NCI-H146 treated with DMSO at 0.1 percent for 48 hours (cell line): ENCODE results near the gene TUBB4A.
A peak's percentile ranks its signal among the peaks of the same experiment; 100 is the strongest.

Experiments used
- DNase-seq: peaks from one replicate; lab custom pipeline; 2025; ENCODE audit not compliant: unreplicated experiment; lab: John Stamatoyannopoulos, UW

TUBB4A gene

DNA sequence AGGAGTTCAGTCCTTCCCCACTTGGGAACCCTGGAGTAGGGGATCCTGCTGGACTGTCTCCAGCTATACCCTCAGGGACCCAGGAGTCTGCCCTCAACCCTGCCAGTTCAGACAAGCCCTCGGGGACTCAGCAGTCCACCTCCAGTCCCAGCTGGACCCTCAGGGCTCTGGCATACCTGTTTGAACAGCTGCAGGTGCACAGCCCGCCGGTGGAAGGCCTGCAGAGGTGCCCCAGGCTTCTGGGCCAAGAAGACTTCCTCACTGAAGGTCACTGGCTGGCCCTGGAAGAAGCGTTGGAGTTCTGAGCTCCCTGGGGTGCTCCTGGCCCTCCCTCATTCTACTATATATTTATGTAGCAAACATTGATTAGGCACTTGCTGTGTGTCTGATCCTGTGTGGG, 29.4 kb downstream of the TUBB4A start:
- peak; percentile 65 for DNase-seq

DNA sequence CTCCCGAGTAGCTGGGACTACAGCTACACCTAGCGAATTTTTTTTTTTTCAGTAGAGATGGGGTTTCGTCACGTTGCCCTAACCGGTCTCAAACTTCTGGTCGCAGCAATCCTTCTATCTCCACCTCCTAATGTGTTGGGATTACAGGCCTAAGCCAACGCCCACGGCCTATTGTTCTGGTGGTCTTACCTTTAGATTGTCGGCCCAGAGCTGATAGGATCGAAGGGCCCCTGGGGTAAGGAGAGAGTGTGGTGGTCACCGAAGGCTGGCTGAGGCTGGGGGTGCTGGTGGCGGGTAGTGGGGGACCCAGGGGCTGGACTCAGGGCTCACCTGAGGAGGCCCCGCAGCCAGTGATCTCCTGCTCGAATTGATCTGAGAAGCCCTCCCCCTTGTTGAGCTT, 31.0 kb downstream of the TUBB4A start:
- no peak for DNase-seq

DNA sequence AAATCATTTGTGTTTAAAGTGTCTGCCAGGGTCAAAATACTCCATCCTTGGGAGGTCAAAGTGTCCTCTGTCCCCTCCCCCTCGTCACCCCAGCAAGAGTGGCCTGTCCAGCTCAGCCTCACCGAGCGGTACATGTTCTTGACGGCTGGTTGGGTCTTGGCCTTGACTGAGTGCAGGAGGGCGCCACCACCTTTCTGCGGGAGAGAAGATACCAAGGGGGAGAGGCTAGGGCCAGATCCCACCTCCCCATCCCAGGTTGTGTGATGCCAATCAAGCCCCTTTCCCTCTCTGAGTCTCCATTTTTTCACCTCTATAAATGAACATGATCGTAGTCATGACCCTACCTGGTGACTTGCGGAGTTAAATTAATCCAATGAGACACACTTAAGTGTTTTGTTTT, 31.9 kb downstream of the TUBB4A start:
- no peak for DNase-seq

DNA sequence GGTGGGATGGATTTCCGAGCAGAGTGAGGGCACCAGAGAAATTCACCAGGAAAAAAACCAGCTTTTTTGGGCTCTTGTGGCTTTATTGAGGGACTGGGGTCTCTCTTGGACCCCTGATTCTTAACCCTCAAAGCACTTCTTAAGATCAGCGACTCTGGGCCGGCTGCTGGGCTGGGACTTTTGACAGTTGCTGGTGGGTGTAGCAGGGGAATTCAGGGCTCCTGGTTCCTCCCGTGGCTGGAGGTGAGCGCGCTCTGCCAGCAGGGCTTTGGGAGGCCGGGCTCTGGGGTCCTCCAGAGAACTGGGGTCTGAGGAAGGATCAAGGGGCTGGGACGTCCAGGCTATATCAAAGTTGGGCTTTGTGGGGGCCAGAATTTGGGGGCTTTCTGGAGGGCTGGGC, 34.7 kb downstream of the TUBB4A start:
- no peak for DNase-seq

DNA sequence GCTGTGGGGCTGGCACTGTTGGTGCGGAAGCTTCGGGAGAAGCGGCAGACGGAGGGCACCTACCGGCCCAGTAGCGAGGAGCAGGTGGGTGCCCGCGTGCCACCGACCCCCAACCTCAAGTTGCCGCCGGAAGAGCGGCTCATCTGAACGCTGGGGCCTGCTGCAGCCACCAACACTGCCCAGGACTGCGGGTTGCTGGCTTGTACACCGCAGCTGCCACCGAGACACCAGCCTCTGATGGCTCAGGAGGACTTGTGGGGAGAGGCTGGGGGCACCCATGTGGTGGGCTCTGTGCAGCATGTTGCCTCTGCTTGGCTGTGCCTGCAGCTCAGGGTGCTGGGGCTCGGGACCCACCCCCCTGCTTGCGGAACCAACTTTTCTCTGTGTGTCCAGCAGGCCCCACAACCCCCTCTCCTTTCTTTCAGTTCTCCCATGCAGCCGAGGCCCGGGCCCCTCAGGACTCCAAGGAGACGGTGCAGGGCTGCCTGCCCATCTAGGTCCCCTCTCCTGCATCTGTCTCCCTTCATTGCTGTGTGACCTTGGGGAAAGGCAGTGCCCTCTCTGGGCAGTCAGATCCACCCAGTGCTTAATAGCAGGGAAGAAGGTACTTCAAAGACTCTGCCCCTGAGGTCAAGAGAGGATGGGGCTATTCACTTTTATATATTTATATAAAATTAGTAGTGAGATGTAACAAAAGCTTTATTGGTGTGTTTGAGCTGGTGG, 35.4 kb downstream of the TUBB4A start:
- no peak for DNase-seq

DNA sequence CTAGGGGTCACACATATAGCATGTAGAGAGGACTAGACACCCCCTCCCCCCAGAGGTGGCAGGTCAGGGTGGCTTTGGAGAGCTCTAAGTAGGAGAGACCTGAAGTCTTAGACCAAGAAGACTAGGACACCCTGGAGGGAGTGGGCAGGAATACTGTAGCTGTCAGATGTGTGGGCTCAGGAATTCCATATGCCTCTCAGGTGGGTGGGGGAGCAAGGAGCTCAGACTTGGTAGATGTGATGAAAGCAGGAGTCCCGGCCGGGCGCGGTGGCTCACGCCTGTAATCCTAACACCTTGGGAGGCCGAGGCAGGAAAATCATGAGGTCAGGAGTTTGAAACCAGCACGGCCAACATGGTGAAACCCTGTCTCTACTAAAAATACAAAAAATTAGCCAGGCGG, 36.4 kb downstream of the TUBB4A start:
- no peak for DNase-seq

DNA sequence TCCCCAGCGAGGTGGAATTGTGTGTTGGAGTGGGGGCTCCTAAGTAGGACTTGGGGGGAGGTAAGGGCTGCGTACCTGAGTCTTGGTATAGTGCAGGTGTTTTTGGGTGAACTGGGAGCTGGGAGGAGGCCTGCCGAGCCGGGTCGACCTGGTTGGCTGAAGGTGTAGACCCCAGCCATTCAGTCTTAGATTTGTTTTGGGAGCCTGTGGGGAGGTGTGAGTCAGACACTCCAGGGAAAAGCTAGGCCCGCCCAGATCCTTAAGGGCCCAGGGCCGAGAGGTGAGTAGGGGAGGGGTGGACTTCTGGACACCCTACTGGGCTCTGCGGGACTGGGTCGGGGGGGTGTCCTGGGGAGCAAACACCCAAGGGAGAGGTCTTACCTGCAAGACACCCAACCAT, 37.1 kb downstream of the TUBB4A start:
- no peak for DNase-seq

DNA sequence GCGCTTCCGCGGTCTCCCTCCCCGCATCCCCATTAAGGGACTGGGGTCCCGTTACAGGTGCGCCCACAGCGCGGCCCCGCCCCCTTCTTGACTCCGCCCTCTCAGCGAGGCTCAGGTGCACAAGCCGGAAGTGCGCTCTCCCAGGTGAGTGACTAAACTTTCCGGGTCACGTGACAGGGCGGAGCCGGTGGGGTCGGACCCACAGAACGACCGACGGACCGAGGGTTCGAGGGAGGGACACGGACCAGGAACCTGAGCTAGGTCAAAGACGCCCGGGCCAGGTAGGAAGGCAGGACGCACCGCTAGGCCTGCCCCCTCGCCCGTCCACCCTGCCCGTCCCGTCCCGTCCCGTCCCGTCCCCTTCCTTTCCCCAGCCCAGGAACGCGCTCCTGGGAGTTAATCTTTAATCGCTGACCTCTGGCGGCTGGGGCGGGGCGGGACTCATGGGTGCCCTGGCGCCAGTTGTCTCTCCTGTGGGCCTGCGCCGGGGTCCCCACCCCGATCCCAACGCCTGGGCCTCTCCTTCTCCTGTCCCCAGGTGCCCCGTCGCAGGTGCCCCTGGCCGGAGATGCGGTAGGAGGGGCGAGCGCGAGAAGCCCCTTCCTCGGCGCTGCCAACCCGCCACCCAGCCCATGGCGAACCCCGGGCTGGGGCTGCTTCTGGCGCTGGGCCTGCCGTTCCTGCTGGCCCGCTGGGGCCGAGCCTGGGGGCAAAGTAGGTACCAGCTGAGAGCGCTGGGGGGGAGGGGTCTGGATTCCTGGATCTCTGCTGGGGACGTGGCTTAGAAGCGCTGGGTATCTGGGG, 37.8 kb downstream of the TUBB4A start, which contains the start of gene CRB3:
Gene CRB3 (plus strand): TSS at position 202 of the 804 bp plus-strand sequence. CDS start 431 bp downstream, at position 633.
- DNase-seq = peak; percentile 60

DNA sequence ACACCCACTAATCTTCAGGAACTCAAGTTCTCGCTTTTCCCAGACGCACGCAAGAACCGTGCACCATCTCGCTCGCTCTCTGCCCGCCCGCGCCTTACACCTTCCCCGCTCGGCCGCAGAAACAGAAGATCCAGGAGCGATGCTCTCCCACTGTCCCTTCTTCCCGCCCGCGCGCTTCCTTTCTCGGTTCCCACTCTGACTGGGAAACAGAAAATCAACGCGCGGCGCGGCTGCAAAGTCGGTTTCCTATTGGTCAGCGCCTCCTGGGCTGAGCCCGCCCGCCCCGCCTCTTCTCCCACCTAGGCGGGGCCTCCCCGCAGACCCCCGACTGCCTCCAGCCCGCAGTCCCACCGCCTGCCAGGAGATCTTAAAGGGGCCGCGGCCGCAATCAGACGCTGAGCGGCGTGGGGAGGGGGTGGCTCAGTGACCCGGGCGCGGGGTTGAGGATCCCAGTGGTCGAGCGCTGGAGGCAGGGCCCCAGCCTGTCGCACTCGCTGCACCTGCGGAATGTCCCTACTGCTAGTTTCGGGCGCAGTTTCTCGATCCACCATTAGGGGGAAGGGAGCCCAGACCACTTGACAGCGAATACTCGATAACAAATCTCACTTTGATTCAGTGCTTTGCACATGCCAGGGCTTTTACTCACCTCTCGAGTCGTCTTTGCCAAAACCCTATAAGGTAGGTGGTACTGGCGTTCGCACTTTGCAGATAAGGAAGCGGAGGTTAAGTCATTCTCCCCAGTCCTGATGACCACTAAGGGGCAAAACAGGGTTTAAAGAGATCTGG, 41.8 kb downstream of the TUBB4A start:
- DNase-seq = peak; percentile 88

DNA sequence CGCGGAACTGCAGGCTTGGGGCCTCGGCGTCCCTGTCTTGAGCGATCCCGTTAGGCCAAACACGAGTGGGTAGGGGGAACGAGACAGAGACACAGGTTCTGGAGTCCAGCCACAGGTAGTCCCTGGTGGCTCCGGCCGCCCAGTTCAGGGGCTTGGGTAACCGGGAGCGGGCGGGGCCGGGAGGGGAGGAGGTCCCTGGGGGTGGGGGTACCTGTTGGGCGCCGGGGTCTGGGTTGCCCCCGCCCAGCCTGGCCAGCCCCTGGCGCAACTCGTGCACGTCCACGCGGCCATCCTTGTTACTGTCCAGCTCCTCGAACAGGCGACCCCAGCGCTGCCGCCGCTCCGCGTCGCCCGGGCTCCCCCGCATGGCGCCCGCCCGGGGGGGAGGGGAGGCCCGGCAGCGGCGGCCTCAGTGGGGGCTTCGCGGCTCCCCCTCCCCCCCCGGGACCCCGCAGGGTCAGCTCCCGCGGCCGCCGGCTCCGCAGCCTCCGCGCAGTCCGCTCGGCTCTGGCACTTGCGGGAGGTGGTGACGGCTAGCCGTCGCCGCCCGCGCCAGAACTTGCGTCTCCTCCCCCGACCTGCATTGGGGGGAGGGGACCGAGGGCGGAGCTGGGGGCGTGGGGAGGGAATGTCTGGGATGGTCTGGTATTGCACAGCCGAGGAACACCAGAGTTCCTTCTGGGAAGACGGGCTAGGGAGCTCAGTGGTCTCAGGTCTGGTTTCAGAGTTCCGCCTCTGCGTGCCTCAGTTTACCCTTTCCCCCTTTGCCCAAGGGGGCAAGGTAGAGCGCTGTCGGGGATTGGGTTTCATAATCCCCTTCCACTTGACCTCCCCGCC, 42.6 kb downstream of the TUBB4A start, which contains the start of gene SLC25A23:
Gene SLC25A23 (minus strand): TSS at position 531 of the 837 bp plus-strand sequence. CDS start 164 bp downstream, at position 367.
- DNase-seq = no peak

DNA sequence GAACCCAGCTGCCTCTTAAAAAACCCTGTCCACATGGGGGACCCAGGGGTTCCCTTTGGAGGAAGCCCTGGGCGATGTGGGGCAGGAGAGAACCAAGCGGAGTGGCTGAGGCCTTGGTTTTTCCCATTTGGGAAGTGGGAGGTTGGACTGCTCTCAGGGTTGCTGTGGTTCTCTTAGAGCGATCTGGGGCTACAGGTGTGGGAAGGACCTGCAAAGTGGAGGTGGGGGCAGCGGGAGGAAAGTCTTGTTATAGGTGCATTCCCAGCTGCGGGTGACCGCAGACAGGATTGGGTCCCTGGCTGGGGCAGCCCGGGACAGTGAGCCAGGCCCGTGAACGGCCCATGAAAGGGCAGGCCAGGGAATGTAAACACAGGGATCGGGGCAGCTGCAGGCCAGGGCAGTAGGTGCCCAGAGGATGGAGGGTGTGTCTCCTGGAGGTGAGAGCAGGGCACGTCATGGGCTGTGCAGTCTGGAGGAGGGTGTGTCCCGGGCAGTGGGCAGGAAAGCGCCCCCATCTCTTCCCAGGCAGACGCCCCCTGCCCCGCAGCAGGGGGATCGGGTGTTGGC, 43.3 kb downstream of the TUBB4A start:
- DNase-seq = no peak

DNA sequence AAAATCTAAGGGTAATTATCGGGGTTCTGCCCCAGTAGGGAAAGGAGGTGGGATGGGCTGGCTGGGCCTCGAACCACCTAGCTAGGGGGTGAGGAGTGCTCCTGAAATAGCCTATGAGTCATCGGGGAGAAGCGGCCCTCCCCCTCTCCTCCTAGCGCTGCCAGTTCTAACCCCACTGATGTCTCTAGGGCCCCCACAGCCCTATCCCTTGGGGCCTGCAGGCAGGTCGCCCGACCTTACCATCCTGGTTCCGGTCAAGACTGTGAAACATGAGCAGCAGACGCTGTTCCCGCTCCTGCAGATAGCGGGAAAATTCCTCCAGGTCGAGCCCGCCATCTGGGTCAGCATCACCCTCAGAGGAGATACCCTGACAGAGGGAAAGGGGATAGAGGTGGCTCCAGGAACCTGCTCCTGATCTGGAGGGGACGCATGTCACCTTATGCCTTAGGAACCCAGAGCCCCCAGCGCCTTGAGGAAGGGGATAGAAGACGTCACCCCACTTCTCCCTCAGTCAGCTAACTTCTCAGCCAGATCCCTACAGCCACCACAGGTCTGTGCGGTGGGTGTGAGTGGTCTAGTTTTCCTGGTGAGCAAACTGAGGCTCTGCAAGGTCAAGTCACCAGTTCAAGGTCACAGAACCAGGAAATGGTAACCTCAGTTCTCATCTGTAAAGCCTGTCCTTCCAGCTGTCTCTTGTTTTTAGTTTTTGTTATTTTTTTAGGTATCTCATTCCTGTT, 44.0 kb downstream of the TUBB4A start:
- no peak for DNase-seq

DNA sequence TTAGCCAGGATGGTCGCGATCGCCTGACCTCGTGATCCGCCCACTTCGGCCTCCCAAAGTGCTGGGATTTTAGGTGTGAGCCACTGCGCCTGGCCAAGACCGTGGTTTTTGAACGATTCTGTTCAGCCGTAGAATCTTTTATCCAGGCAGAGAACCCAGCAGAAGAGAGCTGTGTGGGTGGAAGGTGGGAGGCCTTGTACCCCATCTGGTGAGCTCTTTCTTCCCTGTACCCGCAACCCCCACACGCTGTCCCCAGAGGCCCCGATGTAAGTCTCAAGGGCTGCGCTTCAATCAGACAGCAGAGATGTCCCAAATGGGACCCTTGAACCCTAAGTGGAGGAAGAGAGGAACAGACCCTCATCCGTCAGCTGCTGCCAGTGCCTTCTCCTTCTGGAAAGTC, 46.2 kb downstream of the TUBB4A start:
- DNase-seq = no peak

DNA sequence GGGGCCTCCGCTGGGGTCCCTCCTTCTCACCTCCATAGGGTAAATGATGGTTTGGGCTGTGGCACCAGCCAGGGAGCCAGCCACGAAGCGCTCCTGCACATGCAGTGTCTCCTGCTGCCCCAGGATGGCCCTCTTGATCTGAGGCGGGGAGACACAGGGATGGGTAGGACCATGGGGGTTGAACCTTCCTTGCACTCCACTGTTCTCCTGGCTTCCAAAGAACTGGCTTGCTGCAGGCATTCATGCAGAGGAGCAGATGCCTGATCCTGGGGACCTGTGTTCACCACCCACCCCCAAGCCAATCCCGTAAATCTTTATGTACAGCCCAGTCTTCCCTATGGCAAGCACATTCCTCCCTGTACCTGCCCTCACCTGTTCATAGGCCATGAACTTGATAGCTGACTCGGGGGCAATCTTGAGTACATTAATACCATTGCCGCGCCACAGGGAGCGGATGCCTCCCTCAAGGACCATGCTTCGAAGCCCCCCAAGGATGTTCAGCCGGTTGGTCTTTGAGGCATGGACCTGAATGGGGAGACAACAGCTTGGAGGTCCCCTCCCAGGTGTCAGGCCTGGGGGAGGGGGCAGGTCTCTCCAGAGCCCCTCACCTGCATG, 48.1 kb downstream of the TUBB4A start:
- no peak for DNase-seq

DNA sequence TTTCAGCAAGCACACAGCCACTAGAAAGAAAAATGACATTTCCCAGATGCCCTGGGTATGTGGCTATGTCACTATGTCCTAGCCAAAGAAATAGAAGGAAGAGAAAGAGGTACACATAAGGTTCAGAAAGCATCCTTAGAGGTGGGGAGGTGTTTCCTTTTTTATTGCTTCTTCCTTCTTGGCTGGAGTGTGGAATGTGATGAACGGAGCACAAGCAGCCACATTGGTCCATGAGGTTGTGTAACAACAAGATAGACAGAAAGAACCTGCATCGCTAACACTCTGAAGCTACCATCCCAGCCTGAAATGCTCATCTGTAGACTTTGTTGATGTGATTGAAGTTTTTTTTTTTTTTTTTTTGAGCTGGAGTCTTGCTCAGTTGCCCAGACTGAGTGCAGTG, 49.2 kb downstream of the TUBB4A start:
- no peak for DNase-seq

DNA sequence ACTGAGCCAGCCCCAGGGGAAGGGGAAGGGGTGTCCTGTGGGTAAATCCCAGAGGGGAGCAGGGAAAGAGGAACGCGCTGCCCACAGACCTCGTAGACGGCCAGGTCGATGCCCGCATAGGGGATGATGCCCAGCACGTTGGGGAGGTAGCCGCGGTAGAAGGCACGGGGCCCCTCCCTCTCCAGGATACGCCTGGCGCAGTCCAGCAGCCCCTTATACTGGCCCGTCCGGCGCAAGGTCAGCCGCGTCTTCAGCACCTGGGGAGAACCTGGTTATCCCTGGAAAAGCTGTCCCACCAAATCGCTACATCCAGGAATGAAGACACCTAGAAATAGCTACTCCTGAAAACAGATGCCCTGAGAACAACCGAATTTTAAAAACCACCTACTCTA, 49.9 kb downstream of the TUBB4A start:
- DNase-seq = no peak

DNA sequence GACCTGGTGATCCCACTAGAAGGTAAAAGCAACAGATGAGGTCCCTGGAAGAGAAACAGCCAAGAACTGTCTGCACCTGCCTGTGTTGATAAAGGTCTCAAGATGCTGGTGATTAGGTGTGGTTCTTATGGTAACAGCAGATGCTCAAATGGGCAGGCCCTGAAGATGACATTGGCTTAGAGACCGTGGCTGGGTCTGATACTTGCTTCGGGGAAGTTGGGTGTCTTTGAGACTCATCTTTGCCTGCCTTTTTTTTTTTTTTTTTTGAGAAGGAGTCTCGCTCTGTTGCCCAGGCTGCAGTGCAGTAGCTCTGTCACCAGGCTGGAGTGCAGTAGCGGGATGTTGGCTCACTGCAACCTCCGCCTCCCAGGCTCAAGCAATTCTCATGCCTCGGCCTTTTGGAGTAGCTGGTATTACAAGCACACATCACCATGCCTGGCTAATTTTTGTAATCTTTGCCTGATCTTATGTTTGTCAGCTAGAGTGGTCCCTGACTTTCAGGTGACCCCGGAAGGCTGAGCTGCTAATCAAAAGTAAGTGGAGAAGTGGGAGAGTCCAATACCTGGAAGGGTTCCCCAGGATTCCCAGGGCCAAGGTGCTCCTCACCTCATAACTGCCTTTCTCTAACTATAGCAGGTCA, 50.4 kb downstream of the TUBB4A start:
- no peak for DNase-seq

DNA sequence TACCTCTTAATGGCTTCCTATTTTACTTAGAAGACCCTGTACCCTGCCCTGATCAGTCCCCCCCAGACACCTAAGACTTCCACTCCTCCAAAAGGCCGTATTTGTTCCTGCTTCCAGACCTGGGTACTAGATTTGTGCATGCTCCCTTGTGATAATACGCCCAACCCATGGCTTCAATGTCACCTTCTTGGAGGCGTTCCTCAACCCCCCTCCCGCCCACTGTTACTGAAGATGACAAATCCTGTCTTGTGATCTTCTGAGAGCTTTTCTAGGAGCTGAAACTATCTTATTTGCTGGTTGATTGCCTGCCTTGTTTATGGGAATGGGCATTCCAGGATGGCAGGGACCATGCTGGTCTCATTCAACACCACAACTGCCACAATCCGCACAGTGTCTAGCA, 51.9 kb downstream of the TUBB4A start:
- no peak for DNase-seq

DNA sequence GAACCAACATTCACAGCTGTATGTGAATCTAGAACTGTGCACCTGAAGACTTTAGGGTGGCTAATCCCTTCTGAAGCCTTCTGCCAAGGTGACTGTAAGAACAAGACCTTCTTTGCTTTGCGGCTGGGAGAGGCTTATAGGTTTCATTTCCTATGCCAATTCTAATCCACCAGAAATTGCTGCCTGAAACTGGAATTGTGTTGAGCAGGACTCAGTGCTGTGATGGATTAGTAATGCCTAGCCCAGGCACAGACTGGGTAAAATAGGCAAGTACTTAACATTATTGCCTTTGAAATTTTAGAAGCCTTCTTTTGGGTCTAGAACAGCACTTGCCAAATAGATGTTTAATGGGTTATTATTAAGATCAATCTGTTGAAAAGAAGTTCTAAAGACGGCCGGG, 54.1 kb downstream of the TUBB4A start:
- DNase-seq = no peak
